Neuronal stem cell (in vitro differentiated cells): ENCODE measurements around the gene ARTN.
A peak's percentile ranks its signal among the peaks of the same experiment; 100 is the strongest.

ENCODE experiments used
- DNase-seq: peaks from one replicate; pipeline ENCODE4 v3.0.0-alpha.2; 2013; ENCODE audit warnings: low spot score
- H2AFZ ChIP-seq: one replicate; pipeline ENCODE4 v1.6.1; 2013; ENCODE audit warnings: mild to moderate bottlenecking, low read length, inconsistent platforms
- H2AK5ac ChIP-seq: 2 replicates; pipeline ENCODE4 v1.6.1; 2013; ENCODE audit warnings: low read depth, mild to moderate bottlenecking, inconsistent platforms, low read length, moderate library complexity, mixed read lengths
- H2BK120ac ChIP-seq: 2 replicates; pipeline ENCODE4 v1.6.1; 2013; ENCODE audit warnings: low read depth, mild to moderate bottlenecking, inconsistent platforms, low read length, moderate library complexity, mixed read lengths
- H2BK12ac ChIP-seq: one replicate; pipeline ENCODE4 v1.6.1; 2013; ENCODE audit warnings: low read length, inconsistent platforms
- H2BK15ac ChIP-seq: 2 replicates; pipeline ENCODE4 v1.6.1; 2013; ENCODE audit warnings: mild to moderate bottlenecking, low read length, inconsistent platforms, mixed read lengths
- H2BK5ac ChIP-seq: one replicate; pipeline ENCODE4 v1.6.1; 2013; ENCODE audit warnings: inconsistent platforms, mild to moderate bottlenecking, low read length, moderate library complexity
- H3K14ac ChIP-seq: one replicate; pipeline ENCODE4 v1.6.1; 2013; ENCODE audit warnings: low read length, inconsistent platforms
- H3K18ac ChIP-seq: 2 replicates; pipeline ENCODE4 v1.6.1; 2013; ENCODE audit warnings: low read length, inconsistent platforms
- H3K23ac ChIP-seq: 2 replicates; pipeline ENCODE4 v1.6.1; 2013; ENCODE audit warnings: low read depth, mild to moderate bottlenecking, mixed read lengths, low read length, inconsistent platforms; ENCODE audit not compliant: poor library complexity
- H3K27ac ChIP-seq: replicated peaks from 3 replicates; pipeline ENCODE4 v1.5.1; 2013; ENCODE audit warnings: low read length, inconsistent platforms
- H3K27me3 ChIP-seq, 3 experiments: 2 replicates each; pipeline ENCODE4 v1.6.1; 2013; ENCODE audit warnings: low read length in 3 of 3, mild to moderate bottlenecking in 2 of 3, inconsistent platforms in 1 of 3, low read depth in 1 of 3, mixed read lengths in 1 of 3, moderate library complexity in 1 of 3; ENCODE audit not compliant: control insufficient read depth in 3 of 3, insufficient read depth in 3 of 3
- H3K36me3 ChIP-seq, 2 donors: replicated peaks in 1 of 2; 2 replicates each; pipeline ENCODE4 v1.6.1; 2013; ENCODE audit warnings: low read length in 2 of 2; ENCODE audit not compliant: control insufficient read depth in 2 of 2, insufficient read depth in 2 of 2
- H3K4ac ChIP-seq: 2 replicates; pipeline ENCODE4 v1.6.1; 2013; ENCODE audit warnings: inconsistent platforms, mild to moderate bottlenecking, low read length, moderate library complexity
- H3K4me1 ChIP-seq, 2 donors: 1 replicate in 1 of 2; 2 replicates in 1 of 2; pipeline ENCODE4 v1.6.1; 2013; ENCODE audit warnings: low read length in 2 of 2, low read depth in 1 of 2; ENCODE audit not compliant: control insufficient read depth in 2 of 2, insufficient read depth in 1 of 2
- H3K4me2 ChIP-seq: one replicate; pipeline ENCODE4 v1.6.1; 2013; ENCODE audit warnings: mild to moderate bottlenecking, low read length, inconsistent platforms; ENCODE audit not compliant: insufficient read depth, poor library complexity, severe bottlenecking
- H3K4me3 ChIP-seq, 2 donors: 2 replicates each; pipeline ENCODE4 v1.5.1; 2013; ENCODE audit warnings: low read length in 2 of 2, mild to moderate bottlenecking in 2 of 2, inconsistent platforms in 1 of 2, moderate library complexity in 1 of 2
- H3K79me1 ChIP-seq: one replicate; pipeline ENCODE4 v1.6.1; 2013; ENCODE audit warnings: low read depth, mild to moderate bottlenecking, inconsistent platforms, low read length, moderate library complexity
- H3K9ac ChIP-seq: one replicate; pipeline ENCODE4 v1.6.1; 2013; ENCODE audit warnings: mild to moderate bottlenecking, low read depth, low read length, inconsistent platforms; ENCODE audit not compliant: poor library complexity
- H3K9me3 ChIP-seq, 2 donors: replicated peaks in 1 of 2; 2 replicates each; pipeline versions ENCODE3 to v1.6.1; 2013; ENCODE audit warnings: low read length in 2 of 2, mild to moderate bottlenecking in 2 of 2, inconsistent platforms in 1 of 2, low read depth in 1 of 2, mixed read lengths in 1 of 2, moderate library complexity in 1 of 2; ENCODE audit not compliant: control insufficient read depth in 2 of 2, insufficient read depth in 1 of 2
- H4K8ac ChIP-seq: one replicate; pipeline ENCODE4 v1.6.1; 2013; ENCODE audit warnings: low read depth, mild to moderate bottlenecking, inconsistent platforms, low read length, moderate library complexity
- H4K91ac ChIP-seq: one replicate; pipeline ENCODE4 v1.6.1; 2013; ENCODE audit warnings: low read length, low read depth, mild to moderate bottlenecking, inconsistent platforms; ENCODE audit not compliant: poor library complexity
- WGBS, 2 donors: extraction: QIAGEN DNeasy Blood & Tissue Kit; methylation state at CpG; one replicate each; pipeline ENCODE4 v1.1.7; 2013; ENCODE audit warnings: missing lambda C conversion rate in 2 of 2, mixed read lengths in 1 of 2; ENCODE audit not compliant: insufficient read length in 2 of 2, insufficient replicate concordance in 1 of 2; ENCODE audit errors: extremely low coverage in 2 of 2; 5-methylcytosine and 5-hydroxymethylcytosine counted together

Gene ARTN

GRCh38 chr1:43978264-43978550 is 44.6 kb downstream of the ARTN start:
- Histone ChIP-seq H2AFZ (no peak overlapping the region), H3K79me1 (peaks cover 40% of the 10 kb centered on the region), H2BK120ac (no peak overlapping the region), H3K36me3 (peaks cover 32 to 59% of the 10 kb centered on the region in 2 donors), H4K8ac (no peak overlapping the region), H3K9ac (peak overlapping the region; percentile 88), H3K4me2 (peak overlapping the region; percentile 89), H3K4me3 (peak overlapping the region in 1 of 2 donors; percentile 72), H2BK15ac (no peak overlapping the region), H3K27ac (no peak overlapping the region), H4K91ac (no peak overlapping the region), H3K23ac (no peak overlapping the region), H3K27me3 (no peaks in the 10 kb centered on the region), H3K4me1 (peaks cover 19 to 27% of the 10 kb centered on the region in 2 donors), H2BK12ac (no peak overlapping the region), H3K18ac (no peak overlapping the region), H2AK5ac (peak overlapping the region; percentile 36), H3K4ac (no peak overlapping the region), H3K9me3 (no peaks in the 10 kb centered on the region), H2BK5ac (peak overlapping the region; percentile 83), H3K14ac (no peak overlapping the region)
- DNase-seq: no peak
- no CpG with 5 or more reads among the region's 5 CpGs for WGBS, 2 donors

- Histone ChIP-seq H2AK5ac (peak within 1 kb of the TSS; percentile 90), H2BK120ac (peak within 1 kb of the TSS; percentile 33), H3K23ac (peak within 1 kb of the TSS; percentile 87), H3K4ac (peak within 1 kb of the TSS; percentile 26), H3K14ac (peak within 1 kb of the TSS; percentile 97), H3K9me3 (no peaks in the 10 kb centered on the region), H3K9ac (peak within 1 kb of the TSS; percentile 93), H2BK12ac (no peak within 1 kb of the TSS), H2AFZ (peak within 1 kb of the TSS; percentile 91), H2BK5ac (peak within 1 kb of the TSS; percentile 83), H3K4me2 (peak within 1 kb of the TSS; percentile 89), H3K18ac (peak within 1 kb of the TSS; percentile 96), H3K36me3 (peaks cover 32 to 59% of the 10 kb centered on the region in 2 donors), H3K79me1 (peaks cover 40% of the 10 kb centered on the region), H2BK15ac (no peak within 1 kb of the TSS), H3K4me1 (peaks cover 19 to 27% of the 10 kb centered on the region in 2 donors), H3K27me3 (no peaks in the 10 kb centered on the region), H4K91ac (no peak within 1 kb of the TSS), H3K27ac (peak within 1 kb of the TSS; percentile 16), H3K4me3 (peak within 1 kb of the TSS; percentile 72 to 91), H4K8ac (no peak within 1 kb of the TSS)
- WGBS, 2 donors: no CpG with 5 or more reads among the region's 54 CpGs
- DNase-seq: no peak
Observed at GRCh38 chr1:43978551-43979260, 45.1 kb downstream of the ARTN start, which contains the start of gene B4GALT2. Gene B4GALT2 (plus strand): TSS chr1:43979210. CDS start chr1:43981161, 1,951 bp downstream.

GRCh38 chr1:43979261-43979527 is 45.6 kb downstream of the ARTN start:
- Histone ChIP-seq H3K36me3 (peaks cover 33 to 63% of the 10 kb centered on the region in 2 donors), H3K4ac (no peak overlapping the region), H3K4me1 (peaks cover 19 to 27% of the 10 kb centered on the region in 2 donors), H3K23ac (peak overlapping the region; percentile 53), H3K79me1 (peaks cover 40% of the 10 kb centered on the region), H3K4me3 (peak overlapping the region; percentile 72 to 83), H3K18ac (peak overlapping the region; percentile 93), H3K4me2 (peak overlapping the region; percentile 89), H4K91ac (no peak overlapping the region), H2AFZ (peak overlapping the region; percentile 86), H2BK5ac (no peak overlapping the region), H3K27ac (no peak overlapping the region), H2AK5ac (no peak overlapping the region), H3K9ac (no peak overlapping the region), H4K8ac (no peak overlapping the region), H3K9me3 (no peaks in the 10 kb centered on the region), H2BK12ac (no peak overlapping the region), H3K27me3 (no peaks in the 10 kb centered on the region), H2BK120ac (no peak overlapping the region), H2BK15ac (no peak overlapping the region), H3K14ac (peak overlapping the region; percentile 97)
- WGBS, 2 donors: no CpG with 5 or more reads among the region's 45 CpGs
- no peak for DNase-seq

- Histone ChIP-seq H3K4me3 (peak overlapping the region; percentile 72 to 83), H3K4ac (peak overlapping the region; percentile 26), H4K91ac (no peak overlapping the region), H3K9ac (peak overlapping the region; percentile 93), H3K27ac (no peak overlapping the region), H2AFZ (peak overlapping the region; percentile 86), H3K79me1 (peaks cover 41% of the 10 kb centered on the region), H3K27me3 (no peaks in the 10 kb centered on the region), H3K18ac (peak overlapping the region; percentile 93), H3K4me1 (peaks cover 19 to 27% of the 10 kb centered on the region in 2 donors), H2BK120ac (peak overlapping the region; percentile 33), H3K23ac (peak overlapping the region; percentile 87), H2BK15ac (no peak overlapping the region), H3K14ac (peak overlapping the region; percentile 97), H3K36me3 (peaks cover 35 to 68% of the 10 kb centered on the region in 2 donors), H2AK5ac (peak overlapping the region; percentile 90), H2BK5ac (no peak overlapping the region), H3K4me2 (peak overlapping the region; percentile 89), H4K8ac (no peak overlapping the region), H2BK12ac (no peak overlapping the region), H3K9me3 (no peaks in the 10 kb centered on the region)
- no peak for DNase-seq
- WGBS, 2 donors: no CpG with 5 or more reads among the region's 45 CpGs
Observed at GRCh38 chr1:43979528-43980254, 46.1 kb downstream of the ARTN start.
